IPS-NIHi11 (cell line): ENCODE data around the gene TMEM242.
A peak's percentile ranks its signal among the peaks of the same experiment; 100 is the strongest.

Experiments used
- DNase-seq: peaks from one replicate; pipeline ENCODE4 v3.0.0; 2012; ENCODE audit warnings: mixed read lengths, low spot score

Gene TMEM242

DNA sequence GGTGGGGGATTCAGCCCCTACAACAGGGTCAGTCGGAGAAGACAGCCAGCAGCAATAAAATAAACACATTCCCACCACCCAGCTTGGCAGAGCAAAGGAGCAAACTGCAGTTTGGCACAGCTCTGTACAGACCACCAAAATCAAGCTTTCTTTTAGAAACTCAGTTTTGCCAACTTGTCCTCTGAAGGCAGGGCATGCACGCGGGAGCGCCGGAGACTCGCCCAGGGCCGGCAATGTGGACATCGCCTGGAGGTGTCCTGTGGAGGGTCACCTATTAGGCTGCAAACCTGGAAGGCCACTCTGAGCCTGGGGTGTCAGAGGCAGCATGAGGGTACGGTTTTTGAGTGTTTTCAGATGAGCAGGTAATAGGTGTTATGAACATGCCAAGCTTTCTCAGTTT lies 34.7 kb downstream of the TMEM242 start:
- no peak for DNase-seq

DNA sequence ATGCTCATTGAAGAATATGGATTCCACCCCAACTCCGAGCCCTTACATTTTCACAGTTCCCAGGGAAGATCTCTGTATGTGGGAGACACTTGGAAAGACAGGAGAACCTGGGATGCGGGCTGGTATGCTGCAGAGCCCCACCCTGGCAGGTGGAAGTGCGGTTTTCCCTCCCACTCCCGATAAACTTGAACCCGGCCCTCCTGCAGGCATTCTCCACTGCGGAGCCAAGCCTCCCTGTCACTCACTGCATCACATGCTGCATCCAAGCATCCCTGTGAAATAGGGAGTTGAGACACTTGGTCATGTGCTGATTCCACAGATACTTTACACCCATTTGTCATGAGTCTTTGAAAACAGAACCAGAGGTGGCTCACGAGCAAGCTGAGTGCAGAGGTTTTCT lies 35.4 kb downstream of the TMEM242 start:
- no peak for DNase-seq

DNA sequence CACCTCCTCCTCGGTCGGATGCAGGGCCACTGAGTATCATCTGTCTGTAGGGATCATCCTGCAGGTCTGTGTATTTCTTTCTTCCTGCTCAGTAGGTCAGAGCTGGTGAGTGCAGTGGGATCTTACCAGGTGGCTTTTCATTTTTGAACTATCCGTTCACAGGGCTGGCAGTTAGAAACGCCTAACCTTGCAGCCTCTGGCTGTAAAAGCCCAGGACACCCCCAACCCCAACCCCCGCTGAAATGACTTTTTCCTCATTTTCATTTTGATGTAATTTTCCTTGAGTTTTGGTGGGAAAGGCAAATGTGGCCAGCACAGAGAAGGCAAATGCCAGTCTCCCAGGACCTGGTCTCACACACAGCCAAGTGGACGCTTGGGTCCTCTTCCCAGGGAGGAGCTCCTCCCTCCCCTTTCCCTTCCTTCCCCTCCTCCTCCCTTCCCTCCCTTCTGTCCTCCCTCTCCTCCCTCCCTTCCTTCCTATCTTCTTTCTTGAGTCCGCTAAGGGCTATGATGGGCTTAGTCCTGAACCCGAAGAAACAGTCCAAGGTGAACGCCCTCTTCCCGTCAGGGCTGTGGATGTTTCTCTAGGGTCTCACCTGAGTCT lies 36.0 kb downstream of the TMEM242 start:
- no peak for DNase-seq

DNA sequence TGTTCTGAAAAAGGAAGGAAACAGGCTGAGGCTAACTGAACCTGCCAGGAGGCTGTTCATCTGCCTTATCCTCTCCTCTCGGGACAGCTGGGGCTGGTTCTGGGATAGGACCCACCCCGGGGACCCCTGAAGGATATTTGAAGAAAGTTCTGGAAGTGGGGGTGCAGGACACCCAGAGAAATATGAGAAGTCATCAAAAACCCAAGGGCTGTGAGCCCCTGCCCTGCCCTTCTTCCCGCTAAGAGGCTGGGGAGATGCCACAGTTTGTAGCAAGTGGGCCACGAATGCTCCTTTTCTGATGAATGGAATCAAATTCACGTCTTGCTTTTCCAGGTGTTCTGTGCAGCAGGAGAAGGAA lies 37.9 kb downstream of the TMEM242 start:
- DNase-seq = no peak

DNA sequence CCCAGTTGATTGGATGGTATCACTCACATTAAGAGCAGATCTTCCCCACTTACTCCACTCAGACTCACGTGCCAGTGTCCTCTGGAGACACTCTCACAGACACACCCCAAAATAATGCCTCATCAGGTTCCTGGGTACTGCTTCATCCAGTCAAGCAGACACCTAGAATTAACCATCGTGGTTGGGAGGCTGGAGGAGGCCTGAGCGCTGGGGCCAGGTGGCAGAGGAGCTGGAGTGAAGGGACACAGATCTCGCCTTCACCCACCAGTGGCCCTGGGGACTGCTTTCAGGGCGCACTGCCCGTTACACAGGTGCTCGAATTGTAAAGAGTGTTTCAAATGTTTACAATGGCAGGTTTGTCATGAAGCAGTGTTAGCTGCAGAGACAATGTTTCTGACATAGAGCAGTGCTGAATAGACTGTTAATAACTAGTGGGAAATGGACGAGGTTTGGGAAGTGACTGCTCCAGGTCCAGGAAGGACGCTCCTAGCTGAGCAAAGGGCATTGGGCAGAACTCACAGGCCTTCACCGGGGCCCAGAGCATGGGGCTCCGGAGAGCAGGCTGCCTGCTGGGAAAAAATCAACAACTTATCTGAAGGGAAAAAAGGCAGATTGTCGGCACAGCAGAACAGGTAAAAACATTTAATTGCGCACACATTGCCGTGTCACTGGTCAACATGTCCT lies 38.4 kb downstream of the TMEM242 start:
- DNase-seq = no peak

DNA sequence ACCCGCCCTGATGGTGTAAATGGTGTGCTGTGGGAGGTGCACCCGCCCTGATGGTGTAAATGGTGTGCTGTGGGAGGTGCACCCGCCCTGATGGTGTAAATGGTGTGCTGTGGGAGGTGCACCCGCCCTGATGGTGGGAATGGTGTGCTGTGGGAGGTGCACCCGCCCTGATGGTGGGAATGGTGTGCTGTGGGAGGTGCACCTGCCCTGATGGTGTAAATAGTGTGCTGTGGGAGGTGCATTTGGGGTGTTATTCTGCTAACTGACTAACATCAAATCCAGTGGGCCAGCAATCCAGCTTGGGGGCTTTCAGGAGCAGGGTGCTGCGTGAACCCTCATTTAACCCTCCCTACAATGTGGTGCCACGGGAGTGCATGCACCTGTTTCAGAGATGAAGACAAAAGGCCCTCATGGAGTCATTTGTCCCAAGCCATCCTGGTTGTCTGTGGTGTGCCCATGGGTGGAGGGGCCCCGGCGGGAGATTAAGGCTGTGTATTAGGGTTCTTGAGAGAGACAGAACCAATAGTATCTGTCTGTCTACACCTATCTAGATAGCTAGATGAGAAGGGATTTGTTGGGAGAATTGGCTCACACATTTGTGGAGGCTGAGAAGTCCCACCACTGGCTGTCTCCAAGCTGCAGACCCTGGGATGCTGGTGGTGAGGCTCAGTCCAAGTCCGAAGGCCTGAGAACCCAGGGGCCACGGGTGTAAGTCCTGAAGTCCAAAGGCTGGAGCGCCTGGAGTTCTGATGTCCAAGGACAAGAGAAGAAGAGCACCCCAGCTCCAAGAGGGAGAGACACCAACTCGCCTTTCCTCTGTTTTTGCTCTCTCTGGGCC lies 39.2 kb downstream of the TMEM242 start:
- no peak for DNase-seq

DNA sequence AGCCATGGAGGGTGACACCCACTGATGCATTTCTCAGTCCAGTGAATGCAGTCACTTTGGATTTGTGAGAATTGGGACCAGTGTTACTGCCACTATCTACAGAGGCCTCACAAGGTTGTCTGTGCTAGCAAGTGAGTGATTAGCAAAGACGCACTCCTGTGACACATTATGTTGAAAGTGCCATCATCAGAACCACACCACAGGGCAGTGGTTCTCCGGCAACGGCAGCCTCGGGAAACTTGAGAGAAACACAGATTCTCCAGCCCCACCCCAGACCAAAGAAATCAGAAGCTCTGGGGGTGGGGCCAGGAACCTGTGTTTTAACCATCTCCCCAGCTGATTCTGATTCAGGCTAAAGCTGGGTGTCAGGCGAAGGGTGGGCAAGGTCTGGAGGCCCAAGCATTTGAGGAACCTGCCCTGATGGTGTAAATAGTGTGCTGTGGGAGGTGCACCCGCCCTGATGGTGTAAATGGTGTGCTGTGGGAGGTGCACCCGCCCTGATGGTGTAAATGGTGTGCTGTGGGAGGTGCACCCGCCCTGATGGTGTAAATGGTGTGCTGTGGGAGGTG lies 39.9 kb downstream of the TMEM242 start:
- no peak for DNase-seq

DNA sequence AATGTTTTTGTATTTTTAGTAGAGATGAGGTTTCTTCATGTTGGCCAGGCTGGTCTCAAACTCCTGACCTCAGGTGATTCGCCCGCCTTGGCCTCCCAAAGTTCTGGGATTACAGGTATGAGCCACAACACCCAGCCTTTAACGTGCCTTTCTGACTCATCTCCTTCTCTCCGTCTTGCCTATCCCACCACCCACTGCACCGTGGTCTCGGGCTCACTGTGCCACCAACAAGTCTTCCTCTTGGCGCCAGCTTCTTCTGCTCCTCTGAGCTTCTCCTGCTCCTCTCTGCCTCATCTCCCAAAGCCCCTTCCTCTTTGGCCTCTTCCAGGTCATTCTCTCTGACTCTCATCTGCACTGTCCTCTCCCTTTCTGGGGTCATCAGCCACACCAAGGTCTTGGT lies 41.0 kb downstream of the TMEM242 start:
- no peak for DNase-seq

DNA sequence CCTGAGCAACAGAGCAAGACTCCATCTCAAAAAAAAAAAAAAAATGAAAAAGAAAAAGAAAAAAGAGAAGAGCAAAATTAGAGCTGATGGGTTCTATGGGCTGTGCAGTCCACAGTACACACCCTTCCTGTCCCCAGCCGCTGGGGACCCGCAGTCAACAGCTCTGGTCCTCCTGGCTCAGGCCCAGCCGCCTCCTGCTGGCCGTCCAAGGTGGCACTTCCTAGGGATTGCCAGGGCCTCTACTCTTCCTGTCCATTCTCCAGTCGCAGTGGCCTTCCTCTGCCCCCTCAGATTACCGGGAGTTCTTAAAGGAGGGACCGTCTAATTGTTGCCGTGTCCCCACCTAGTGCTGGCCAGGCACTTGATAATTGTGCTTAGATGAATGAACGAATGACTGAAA lies 41.7 kb downstream of the TMEM242 start:
- peak; percentile 56 for DNase-seq

DNA sequence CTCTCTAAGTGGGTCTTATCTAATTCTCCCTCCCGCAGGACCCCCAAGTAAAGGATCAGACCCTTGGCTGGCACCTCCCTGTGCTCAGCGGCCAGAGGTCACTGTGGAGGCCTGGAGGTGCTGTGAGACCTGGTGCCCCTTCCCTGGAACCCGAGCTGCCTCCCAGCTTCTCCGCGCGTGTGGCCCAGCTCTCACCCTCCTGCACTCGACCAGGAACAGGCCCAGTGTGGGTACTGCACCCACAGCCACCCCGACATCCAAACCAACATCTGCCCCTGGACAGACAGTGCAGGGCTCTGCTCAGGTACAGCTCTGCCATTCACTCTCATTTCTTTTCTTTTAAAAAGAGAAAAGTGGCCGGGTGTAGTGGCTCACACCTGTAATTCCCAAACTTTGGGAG lies 42.4 kb downstream of the TMEM242 start:
- DNase-seq = no peak

DNA sequence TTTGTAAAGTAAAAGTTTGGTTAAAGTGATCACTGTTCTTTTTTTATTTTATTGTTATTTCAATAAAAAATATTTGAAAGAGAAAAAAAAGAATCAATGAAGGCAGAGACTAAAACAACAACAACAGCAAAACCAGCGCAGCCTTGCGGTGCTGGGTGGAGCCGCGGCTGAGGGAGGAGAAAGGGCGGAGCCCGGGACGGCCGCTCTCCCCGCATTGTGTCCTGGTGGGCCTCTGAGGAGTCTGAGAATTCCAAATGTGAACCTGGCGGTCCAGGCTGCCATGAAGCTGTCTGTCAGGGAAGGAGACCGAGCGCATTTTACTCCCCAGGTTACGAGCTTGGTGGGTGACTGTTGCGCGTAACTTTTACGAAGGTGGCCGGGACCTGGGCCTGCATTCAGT lies 43.2 kb downstream of the TMEM242 start:
- DNase-seq = peak; percentile 68

DNA sequence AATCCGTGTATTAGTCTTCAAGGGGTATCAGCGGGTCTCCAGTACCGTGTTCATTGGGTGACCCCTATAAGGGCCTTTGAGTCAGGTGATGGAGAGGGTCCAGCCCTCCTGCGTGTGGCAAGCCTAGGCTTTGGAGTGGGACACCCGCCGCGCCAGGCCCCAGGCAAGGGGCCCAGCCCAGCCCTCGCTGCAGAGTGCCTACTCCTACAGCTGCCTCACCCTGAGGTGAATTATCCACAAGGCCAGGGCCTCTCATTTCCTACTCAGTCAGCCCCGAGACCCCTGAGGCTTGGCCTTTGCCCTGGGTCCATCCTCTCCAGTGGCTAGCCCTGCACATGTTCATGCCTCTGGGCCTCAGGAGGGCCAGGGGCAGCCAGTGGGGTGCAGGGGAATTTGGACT lies 45.1 kb downstream of the TMEM242 start:
- DNase-seq = no peak

DNA sequence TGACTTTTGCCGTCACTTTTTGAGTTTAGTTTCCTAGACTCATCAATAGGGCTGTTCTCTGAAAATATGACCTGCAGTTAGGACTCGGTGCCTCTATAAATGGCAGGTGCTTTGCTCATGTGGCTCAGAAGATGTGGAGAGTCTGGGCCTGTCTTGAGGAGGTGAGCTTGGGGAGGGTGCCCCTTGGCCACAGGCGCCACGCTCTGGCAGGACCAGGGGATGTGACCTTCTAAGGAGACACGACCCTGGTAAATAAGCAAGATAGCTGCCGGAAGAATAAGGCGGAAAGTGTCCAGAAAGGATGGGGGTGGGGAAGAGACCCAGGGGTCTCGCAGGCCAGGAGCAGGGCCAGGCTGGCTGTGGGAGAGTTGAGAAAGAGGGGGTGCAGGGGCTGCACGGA lies 46.6 kb downstream of the TMEM242 start:
- no peak for DNase-seq

DNA sequence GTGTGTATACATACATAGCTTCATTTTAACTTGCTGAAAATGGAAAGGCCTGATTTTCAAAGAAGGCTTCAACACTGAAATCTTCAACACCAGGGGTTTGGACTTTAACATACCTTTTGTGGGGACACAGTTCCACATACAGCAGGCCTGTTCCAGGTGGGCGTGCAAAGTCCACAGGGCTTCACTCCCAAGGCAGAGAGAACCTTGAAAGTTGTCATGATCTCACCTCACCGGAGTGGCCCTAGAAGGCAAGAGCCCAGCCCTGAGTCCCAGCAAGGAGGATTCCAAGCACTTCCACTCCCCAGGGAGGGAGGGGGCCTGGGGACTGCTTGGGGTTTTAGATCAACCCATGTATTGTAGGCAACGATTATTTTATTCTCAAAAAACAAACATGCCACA lies 47.2 kb downstream of the TMEM242 start:
- DNase-seq = no peak

DNA sequence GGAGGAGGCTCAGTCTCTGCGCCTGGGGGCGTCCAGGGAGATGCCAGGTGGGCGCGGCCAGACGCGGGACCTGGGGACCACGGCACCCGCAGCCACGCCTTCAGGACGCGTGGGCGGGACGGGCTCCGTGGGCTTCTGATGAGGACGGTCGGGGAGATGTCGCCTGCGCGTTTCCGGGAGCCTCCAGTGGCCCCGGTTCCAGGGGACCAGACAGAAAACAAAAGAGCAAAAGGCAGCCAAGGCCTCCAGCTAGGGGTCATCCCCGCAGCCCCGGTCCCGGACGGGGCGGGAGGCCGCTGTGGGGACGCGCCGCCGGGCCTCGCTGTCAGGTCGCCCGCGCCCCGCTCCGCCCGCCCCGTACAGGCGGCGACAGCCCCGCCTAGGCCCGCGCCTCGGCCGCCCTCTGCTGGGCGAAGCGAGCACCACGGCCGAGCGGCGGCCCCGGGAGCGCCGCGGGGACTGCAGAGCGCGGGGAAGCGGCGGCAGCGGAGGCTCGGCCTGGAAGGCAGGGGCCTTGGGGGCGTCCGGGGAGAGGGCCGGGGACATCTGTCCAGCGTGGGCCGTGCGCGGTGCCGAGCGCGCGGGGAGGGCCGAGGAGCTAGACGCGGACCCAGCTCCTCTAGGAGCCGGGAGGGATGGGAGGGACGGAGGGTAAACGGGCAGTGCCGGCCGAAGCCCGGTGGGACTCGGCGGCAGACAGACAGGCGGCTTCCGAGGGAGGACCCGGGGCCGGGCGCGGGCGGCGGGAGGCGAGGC lies 48.7 kb downstream of the TMEM242 start:
- DNase-seq = peak; percentile 96

DNA sequence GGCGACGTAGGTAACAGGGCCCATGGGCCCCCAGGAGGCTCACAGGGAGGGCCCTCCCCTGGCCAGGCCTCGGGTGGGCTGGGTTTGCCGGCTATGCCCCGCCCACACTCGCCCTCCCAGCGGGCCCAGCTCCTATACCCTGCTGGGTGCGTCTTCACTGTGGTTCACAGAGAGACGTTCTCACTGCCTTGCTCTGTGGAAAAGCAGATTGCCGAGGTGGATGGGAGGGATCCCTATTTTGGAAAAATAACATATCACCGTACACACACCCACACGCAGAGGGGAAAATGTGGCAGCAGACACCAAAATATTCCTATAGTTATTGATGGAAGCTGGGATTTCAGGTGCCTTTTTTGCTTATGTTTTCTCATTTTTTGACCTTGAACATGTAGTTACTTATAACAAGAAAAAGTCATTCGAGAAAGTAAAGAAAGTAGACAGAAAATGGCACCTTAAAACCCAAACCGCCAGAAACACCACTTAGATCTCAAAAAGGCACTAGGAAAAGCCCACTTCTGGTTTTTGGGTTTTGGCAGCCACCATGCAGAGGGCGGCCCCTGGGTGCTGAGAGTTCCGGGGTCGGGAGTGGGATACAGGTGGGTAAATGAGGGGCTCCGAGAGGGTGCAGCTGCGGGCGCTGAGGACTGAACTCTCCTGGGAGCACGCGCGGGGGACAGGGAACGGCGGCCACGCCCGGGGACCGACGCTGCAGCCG lies 49.4 kb downstream of the TMEM242 start:
- DNase-seq = peak; percentile 81

DNA sequence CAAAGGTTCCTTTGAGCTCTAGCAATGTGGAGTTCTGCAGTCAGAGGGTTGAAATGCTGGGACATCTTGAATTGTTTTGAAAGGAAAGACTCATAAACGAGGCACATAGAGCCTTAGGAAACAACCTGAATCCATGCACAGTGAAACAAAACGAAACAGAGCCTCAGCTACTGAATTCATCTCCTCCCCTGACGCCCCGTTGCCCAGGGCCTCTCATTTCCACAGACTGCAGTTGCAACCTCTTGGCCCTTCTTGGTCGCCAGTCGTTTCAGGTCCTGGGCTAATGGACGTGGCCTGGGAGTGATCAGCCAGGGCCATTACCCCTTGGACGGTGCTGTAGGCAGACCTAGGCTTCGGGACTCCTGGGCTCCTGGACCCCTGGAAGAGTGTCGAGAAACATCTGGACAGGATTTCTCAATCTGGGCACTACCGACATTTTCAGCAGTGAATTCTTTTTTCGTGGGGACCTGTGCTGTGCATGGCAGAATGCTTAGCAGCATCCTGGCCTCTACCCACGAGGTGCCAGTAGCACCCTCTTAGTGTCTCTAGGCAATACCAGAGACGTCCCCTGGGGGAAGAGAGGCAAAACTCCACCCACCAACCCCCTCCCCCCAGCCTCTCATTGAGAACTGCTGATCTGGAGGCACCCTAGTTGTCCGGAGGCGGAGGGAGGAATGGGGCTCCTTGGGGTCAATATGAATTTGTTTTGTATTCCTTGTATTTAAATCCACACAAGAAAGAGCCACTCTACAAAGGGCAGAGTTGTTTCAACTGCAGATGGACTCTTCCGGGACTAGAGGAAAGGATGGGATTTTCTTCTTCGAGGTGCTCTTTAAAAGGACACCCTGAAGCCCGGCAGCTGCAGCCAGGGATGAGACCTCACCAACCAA lies 50.2 kb downstream of the TMEM242 start:
- peak; percentile 71 for DNase-seq

DNA sequence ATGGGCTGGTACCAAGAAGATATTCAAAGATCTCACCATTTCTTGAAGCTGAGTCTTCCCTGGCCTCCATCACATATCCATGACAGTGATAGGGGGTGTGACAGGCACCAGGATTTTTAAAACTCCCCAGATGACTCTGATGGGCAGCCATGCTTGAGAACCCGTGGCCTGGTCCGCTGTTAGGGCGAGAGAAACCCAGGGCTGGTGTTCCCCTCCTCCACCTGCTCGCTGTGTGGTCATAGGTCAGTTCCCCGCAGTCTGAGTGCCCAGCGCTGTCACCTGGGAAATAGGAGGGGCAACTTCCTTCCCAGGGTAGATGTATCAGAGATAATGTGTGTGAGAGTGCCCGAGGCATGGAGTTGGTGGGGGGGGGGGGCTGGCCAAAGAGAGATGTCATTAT lies 50.9 kb downstream of the TMEM242 start:
- no peak for DNase-seq

DNA sequence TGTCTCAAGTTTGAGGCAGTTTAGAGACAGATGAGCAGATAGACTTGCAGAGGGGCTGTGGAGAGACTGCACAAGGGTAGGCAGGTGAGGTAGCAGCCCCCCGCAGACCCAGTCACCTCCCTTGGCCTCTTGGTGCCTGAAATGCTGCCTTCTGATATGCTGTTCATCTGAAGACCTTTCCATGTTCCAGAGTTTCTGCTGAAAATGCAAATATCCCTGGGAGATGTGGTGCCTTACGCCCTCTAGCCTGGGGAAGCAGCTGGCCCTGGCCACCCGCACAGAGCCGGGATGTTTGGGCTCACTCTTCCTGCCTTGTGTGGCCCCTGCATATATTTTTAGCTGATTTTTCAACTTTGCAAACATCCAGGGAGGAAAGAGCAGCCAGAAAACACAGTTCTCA lies 51.4 kb downstream of the TMEM242 start:
- DNase-seq = no peak

DNA sequence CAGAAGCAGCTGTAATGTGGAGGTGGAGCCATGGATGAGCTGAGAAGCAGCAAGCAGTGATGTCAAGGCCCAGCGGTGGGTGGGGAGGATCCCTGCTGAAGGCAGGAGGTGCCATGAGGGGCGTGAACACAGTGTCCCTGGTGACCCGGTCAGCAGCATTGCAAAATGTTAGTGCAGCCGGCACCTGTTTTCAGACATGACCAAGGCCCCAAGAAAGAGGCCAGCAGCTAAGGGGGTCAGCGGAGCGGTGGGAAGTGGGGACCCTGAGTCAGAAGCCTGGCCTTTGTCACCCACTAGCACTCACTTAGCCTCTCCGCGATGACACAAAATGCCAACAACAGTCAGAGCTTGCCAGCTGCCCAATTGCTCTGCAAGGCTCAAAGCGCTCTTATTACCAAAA lies 51.9 kb downstream of the TMEM242 start:
- no peak for DNase-seq

DNA sequence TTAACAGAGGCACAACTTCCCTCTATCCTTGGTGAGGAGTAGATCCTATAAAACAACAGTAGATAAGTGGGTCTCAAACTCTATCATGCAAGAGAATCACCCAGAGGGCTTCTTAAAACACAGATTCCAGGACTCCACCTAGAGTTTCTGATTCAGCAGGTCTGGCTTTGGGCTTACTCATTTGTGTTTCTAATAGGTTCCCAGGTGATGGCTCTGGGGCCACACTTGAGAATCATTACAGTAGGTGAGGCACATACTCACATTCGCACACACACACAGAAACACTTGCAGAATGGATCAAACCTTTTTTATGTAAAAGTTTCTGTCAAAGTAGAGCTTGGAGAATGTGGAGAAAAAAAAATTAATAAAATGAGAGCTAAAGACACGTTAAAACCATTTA lies 52.4 kb downstream of the TMEM242 start:
- no peak for DNase-seq
